GM21786 (cell line): ENCODE measurements around the gene PIK3CB.
"Not testable (repeated sequence)": the region's sequence is repeated elsewhere in the genome, so short reads cannot be mapped to it uniquely, and the experiment has no call there.

Source experiments
- ATAC-seq: cut with Tn5 transposase; IDR thresholded peaks from one replicate; pipeline ENCODE4 v1.9.1; 2021; ENCODE audit not compliant: unreplicated experiment

Gene PIK3CB

GRCh38 chr3:138629526-138629925, 205.2 kb downstream of the PIK3CB start:
- ATAC-seq: no peak

- no peak for ATAC-seq
These were observed 208.9 kb downstream of the PIK3CB start for GRCh38 chr3:138625707-138626365.

GRCh38 chr3:138624518-138624917, 210.2 kb downstream of the PIK3CB start:
- no peak for ATAC-seq

- no peak for ATAC-seq
These were observed 214.3 kb downstream of the PIK3CB start for GRCh38 chr3:138620431-138620830.

- no peak for ATAC-seq
These were observed 219.3 kb downstream of the PIK3CB start for GRCh38 chr3:138615462-138615861.

- ATAC-seq: no peak
These were observed 224.8 kb downstream of the PIK3CB start for GRCh38 chr3:138609898-138610266.

GRCh38 chr3:138608322-138609135, 226.2 kb downstream of the PIK3CB start, which contains the start of gene FAIM:
TSS of gene FAIM (plus strand) at chr3:138608771. CDS start at chr3:138619727, 10,956 bp downstream.
- peak; percentile 67 for ATAC-seq

- ATAC-seq: not testable (repeated sequence)
These were observed 230.6 kb downstream of the PIK3CB start for GRCh38 chr3:138604106-138604595.
